SK-N-SH (cell line): ENCODE results near the gene SGTA. TPM values are rescaled to one million over a fixed set of nuclear protein-coding genes. Genes with fewer than 3 reads are reported as not detected.

Source experiments
- CTCF ChIA-PET: fragments of 300-600, 350-600 bp; formaldehyde crosslinking; extraction: SDS; loops from one replicate; lab custom pipeline; 2021; lab: Yijun Ruan, JAX
- POLR2A ChIA-PET: fragments of 350-600 bp; sonication (Branson Sonifier 250); formaldehyde crosslinking; extraction: SDS; loops from one replicate; lab custom pipeline; 2020; ENCODE audit warnings: antibody characterized with exemption, inconsistent platforms; lab: Yijun Ruan, JAX
- DNase-seq: peaks from one replicate; pipeline ENCODE4 v3.0.0; 2012
- H2AFZ ChIP-seq: fragments of 200-600 bp; sonication (generic); 2 replicates; pipeline ENCODE4 v1.8.1; 2016; ENCODE audit warnings: antibody characterized with exemption, mild to moderate bottlenecking, low read depth
- H3F3A ChIP-seq: fragments of 200-600 bp; sonication (generic); replicated peaks from 2 replicates; pipeline ENCODE3; 2016; ENCODE audit warnings: antibody characterized with exemption, mild to moderate bottlenecking; ENCODE audit not compliant: insufficient read depth
- H3K27ac ChIP-seq, 2 experiments: fragments of 200-500 bp in 1 of 2; fragments of 200-600 bp in 1 of 2; sonication (Bioruptor generic) in 1 of 2; sonication (generic), shearing (Covaris generic) in 1 of 2; 2 replicates each; pipeline versions ENCODE4 v1.5.1 to v1.6.1; 2014 to 2016; ENCODE audit warnings: low read depth in 2 of 2, inconsistent platforms in 1 of 2, low read length in 1 of 2, mild to moderate bottlenecking in 1 of 2, mixed read lengths in 1 of 2
- H3K27me3 ChIP-seq: fragments of 200-600 bp; sonication (generic), shearing (Covaris generic); 2 replicates; pipeline ENCODE4 v1.6.1; 2016; ENCODE audit warnings: mixed run types; ENCODE audit not compliant: insufficient read depth
- H3K36me3 ChIP-seq, 2 experiments: fragments of 200-500 bp in 1 of 2; fragments of 200-600 bp in 1 of 2; sonication (Bioruptor generic) in 1 of 2; sonication (generic) in 1 of 2; replicated peaks in 1 of 2; 2 replicates each; pipeline versions ENCODE3 to v1.5.1; 2014 to 2016; ENCODE audit warnings: low read length in 1 of 2, mild to moderate bottlenecking in 1 of 2; ENCODE audit not compliant: insufficient read depth in 2 of 2, control insufficient read depth in 1 of 2
- H3K4me1 ChIP-seq, 2 experiments: fragments of 200-500 bp in 1 of 2; fragments of 200-600 bp in 1 of 2; sonication (Bioruptor generic) in 1 of 2; sonication (generic), shearing (Covaris generic) in 1 of 2; 2 replicates each; pipeline versions ENCODE4 v1.5.1 to v1.6.1; 2014 to 2016; ENCODE audit warnings: low read depth in 1 of 2, low read length in 1 of 2, mixed run types in 1 of 2; ENCODE audit not compliant: insufficient read depth in 2 of 2, control insufficient read depth in 1 of 2
- H3K4me2 ChIP-seq: fragments of 200-600 bp; sonication (generic), shearing (Covaris generic); 2 replicates; pipeline ENCODE4 v1.6.1; 2017; ENCODE audit warnings: mixed run types
- H3K4me3 ChIP-seq, 2 experiments: fragments of 200-500 bp in 1 of 2; fragments of 200-600 bp in 1 of 2; sonication (Bioruptor generic) in 1 of 2; sonication (generic), shearing (Covaris generic) in 1 of 2; 2 replicates each; pipeline versions ENCODE4 v1.5.1 to v1.8.1; 2014 to 2016; ENCODE audit warnings: low read depth in 2 of 2, inconsistent platforms in 1 of 2, low read length in 1 of 2, mild to moderate bottlenecking in 1 of 2, mixed read lengths in 1 of 2, moderate library complexity in 1 of 2
- H3K79me2 ChIP-seq: fragments of 200-600 bp; sonication (generic); 2 replicates; pipeline ENCODE4 v1.8.1; 2017; ENCODE audit warnings: mild to moderate bottlenecking; ENCODE audit not compliant: insufficient read depth
- H3K9ac ChIP-seq: fragments of 200-600 bp; sonication (generic); 2 replicates; pipeline ENCODE4 v1.6.1; 2017; ENCODE audit warnings: mixed run types
- H3K9me2 ChIP-seq: fragments of 200-600 bp; sonication (generic); 2 replicates; pipeline ENCODE4 v1.6.1; 2017; ENCODE audit warnings: mixed run types
- H3K9me3 ChIP-seq: fragments of 200-600 bp; sonication (generic); 2 replicates; pipeline ENCODE4 v1.6.1; 2017; ENCODE audit warnings: mixed run types, mild to moderate bottlenecking, moderate library complexity
- H4K20me1 ChIP-seq: fragments of 200-600 bp; sonication (generic); 2 replicates; pipeline ENCODE4 v1.6.1; 2017; ENCODE audit warnings: mild to moderate bottlenecking, mixed run types; ENCODE audit not compliant: insufficient read depth
- CTCF ChIP-seq: fragments of 200-600 bp; sonication (generic); IDR thresholded peaks from 2 replicates; pipeline ENCODE4 v1.6.1; 2017; ENCODE audit warnings: antibody characterized with exemption, mild to moderate bottlenecking, moderate library complexity
- EP300 ChIP-seq, 2 experiments: IDR thresholded peaks; 2 replicates each; pipeline versions ENCODE4 v1.4.0 to v1.6.1; 2012; ENCODE audit warnings: borderline replicate concordance in 1 of 2, low read depth in 1 of 2, low read length in 1 of 2
- EZH2phosphoT487 ChIP-seq: fragments of 200-600 bp; sonication (generic); IDR thresholded peaks from 2 replicates; pipeline ENCODE4 v1.6.1; 2017; ENCODE audit warnings: low read depth, mixed run types, mild to moderate bottlenecking, antibody characterized with exemption, moderate library complexity, borderline replicate concordance
- FOSL2 ChIP-seq: IDR thresholded peaks from 2 replicates; pipeline ENCODE4 v1.4.0; 2012; ENCODE audit warnings: low read depth, mild to moderate bottlenecking, moderate library complexity, borderline replicate concordance
- FOXJ3 ChIP-seq: sonication (generic); formaldehyde crosslinking; IDR thresholded peaks from 2 replicates; pipeline ENCODE4 v1.5.1; 2020; ENCODE audit warnings: mild to moderate bottlenecking, missing genetic modification reagents
- IRF3 ChIP-seq: fragments of 150-350 bp; IDR thresholded peaks from 2 replicates; pipeline ENCODE4 v1.6.1; 2016; ENCODE audit warnings: mild to moderate bottlenecking, low read depth, low read length
- MAX ChIP-seq: IDR thresholded peaks from 2 replicates; pipeline ENCODE4 v1.4.0; 2012; ENCODE audit warnings: low read depth
- MEF2A ChIP-seq: IDR thresholded peaks from 2 replicates; pipeline ENCODE4 v1.4.0; 2012; ENCODE audit warnings: low read depth, borderline replicate concordance
- MXI1 ChIP-seq: IDR thresholded peaks from 2 replicates; pipeline ENCODE4 v1.6.1; 2012; ENCODE audit warnings: mild to moderate bottlenecking, low read depth, low read length, improper control_type of control experiment
- NFIC ChIP-seq: IDR thresholded peaks from 2 replicates; pipeline ENCODE4 v1.4.0; 2012; ENCODE audit warnings: borderline replicate concordance
- NRF1 ChIP-seq: IDR thresholded peaks from 2 replicates; pipeline ENCODE4 v1.6.1; 2012; ENCODE audit warnings: low read depth, mild to moderate bottlenecking, low read length
- POLR2AphosphoS5 ChIP-seq: IDR thresholded peaks from 2 replicates; pipeline ENCODE4 v1.6.1; 2012; ENCODE audit warnings: low read depth, low read length
- RCOR1 ChIP-seq: fragments of 150-350 bp; IDR thresholded peaks from 2 replicates; pipeline ENCODE4 v1.6.1; 2017; ENCODE audit warnings: antibody characterized with exemption, low read length
- RFX5 ChIP-seq: IDR thresholded peaks from 2 replicates; pipeline ENCODE4 v1.6.1; 2012; ENCODE audit warnings: mild to moderate bottlenecking, improper control_type of control experiment, low read length
- RXRA ChIP-seq: IDR thresholded peaks from 2 replicates; pipeline ENCODE4 v1.4.0; 2012; ENCODE audit warnings: low read depth, mild to moderate bottlenecking, borderline replicate concordance
- TCF12 ChIP-seq: IDR thresholded peaks from 2 replicates; pipeline ENCODE4 v1.4.0; 2012
- TEAD4 ChIP-seq: IDR thresholded peaks from 2 replicates; pipeline ENCODE4 v1.4.0; 2012; ENCODE audit warnings: mild to moderate bottlenecking, borderline replicate concordance; ENCODE audit not compliant: insufficient read depth
- USF1 ChIP-seq: IDR thresholded peaks from 2 replicates; pipeline ENCODE4 v1.4.0; 2012; ENCODE audit warnings: low read depth, borderline replicate concordance
- USF2 ChIP-seq: fragments of 150-350 bp; IDR thresholded peaks from 2 replicates; pipeline ENCODE4 v1.6.1; 2017; ENCODE audit warnings: antibody characterized with exemption, low read length, low read depth, borderline replicate concordance
- ZBTB33 ChIP-seq: IDR thresholded peaks from 2 replicates; pipeline ENCODE4 v1.4.0; 2012; ENCODE audit warnings: low read depth, borderline replicate concordance
- WGBS: methylation state at CpG from one replicate; pipeline ENCODE4 v1.1.6; 2017; ENCODE audit warnings: low lambda C conversion rate; 5-methylcytosine and 5-hydroxymethylcytosine counted together
- polyA plus RNA-seq, 3 experiments: library from polyadenylated mRNA; depleted of rRNA; stranded (reverse); fragments of >200 nt; gene quantifications; 2 replicates each; pipeline ENCODE4 v1.2.3, GENCODE V29; 2012

SGTA gene
- polyA plus RNA-seq, 1 of the 3 experiments (the other 2 are of a cell fraction) = 78.4 TPM

GRCh38 chr19:2732883-2733282 is 50.2 kb downstream of the SGTA start:
- no peaks in the 10 kb centered on the region for H3K27me3 ChIP-seq
- H3K9me2 ChIP-seq = no peaks in the 10 kb centered on the region
- no peak overlapping the region for H3K27ac ChIP-seq
- WGBS = 96% methylated on average over 7 of the region's 38 CpGs
- ChIA-PET POLR2A (no interaction called here), CTCF (interaction anchor here (1.5 kb wide), 1 partner anchor 17 kb away, joined by 5 read pairs; no protein-coding TSS in a partner anchor)
- H3K9ac ChIP-seq = no peak overlapping the region
- DNase-seq = no peak
- no peak overlapping the region for H3K4me3 ChIP-seq
- H2AFZ ChIP-seq = no peak overlapping the region
- TF ChIP-seq IRF3 (no peak), ZBTB33 (no peak), RXRA (no peak), FOXJ3 (CRISPR knock-in tag) (no peak), TEAD4 (no peak), RCOR1 (no peak), FOSL2 (no peak), CTCF (no peak), MEF2A (no peak), RFX5 (no peak), EZH2phosphoT487 (no peak), MXI1 (no peak), NRF1 (no peak), MAX (no peak), NFIC (no peak), EP300 (IDR thresholded peaks at IDR 0.05; ENCODE audit: borderline replicate concordance in 1 of 2, low read depth in 1 of 2, low read length in 1 of 2) (no peak), USF2 (no peak), TCF12 (no peak), POLR2AphosphoS5 (no peak), USF1 (no peak)
- H3K4me1 ChIP-seq = no peaks in the 10 kb centered on the region
- peaks cover 13% of the 10 kb centered on the region for H3K79me2 ChIP-seq
- H3F3A ChIP-seq = no peaks in the 10 kb centered on the region
- peaks cover 2 to 30% of the 10 kb centered on the region in 2 experiments for H3K36me3 ChIP-seq
- no peaks in the 10 kb centered on the region for H3K9me3 ChIP-seq
- H4K20me1 ChIP-seq = no peaks in the 10 kb centered on the region
- no peak overlapping the region for H3K4me2 ChIP-seq
